Activated B cell treated with CpG ODN at 0.5 μM for 24 hours (primary cell): ENCODE measurements around the gene CNNM2. TPM values are rescaled to one million over a fixed set of nuclear protein-coding genes. Genes with fewer than 3 reads are reported as not detected.

Experiments used
- ATAC-seq: fragments of 200-7000 bp; cut with Tn5 transposase; one replicate; pipeline ENCODE4 v1.10.0; 2021; ENCODE audit warnings: low read depth, mild to moderate bottlenecking, moderate library complexity
- CTCF ChIA-PET: fragments of 350-600 bp; sonication (Branson Sonifier 250); formaldehyde crosslinking; loops from one replicate; lab custom pipeline; 2021; ENCODE audit warnings: antibody characterized with exemption; lab: Charles Lee
- POLR2A ChIA-PET: fragments of 350-600 bp; sonication (Branson Sonifier 250); formaldehyde crosslinking; loops from one replicate; lab custom pipeline; 2021; ENCODE audit warnings: antibody characterized with exemption; lab: Charles Lee
- DNase-seq: peaks from one replicate; pipeline ENCODE4 v3.0.0; 2022
- H3K27ac Mint-ChIP-seq: one replicate; pipeline ENCODE4 v1.8.0; 2020; ENCODE audit warnings: mixed read lengths
- H3K27me3 Mint-ChIP-seq: one replicate; pipeline ENCODE4 v1.8.0; 2021; ENCODE audit warnings: mixed read lengths
- H3K36me3 Mint-ChIP-seq: one replicate; pipeline ENCODE4 v1.8.0; 2021; ENCODE audit warnings: low read depth, mixed read lengths
- H3K4me1 Mint-ChIP-seq: one replicate; pipeline ENCODE4 v1.8.0; 2021; ENCODE audit warnings: mixed read lengths
- H3K4me3 Mint-ChIP-seq: one replicate; pipeline ENCODE4 v1.8.0; 2020; ENCODE audit warnings: mild to moderate bottlenecking, mixed read lengths
- H3K9me3 Mint-ChIP-seq: one replicate; pipeline ENCODE4 v1.8.0; 2020; ENCODE audit warnings: mixed read lengths
- intact Hi-C: fragments of 100-400 bp; cut with micrococcal nuclease; formaldehyde crosslinking; loops from one replicate; pipeline ENCODE4 v1.15.1; 2024
- total RNA-seq: library from RNA; stranded (reverse); gene quantifications from 2 replicates; pipeline ENCODE4 v1.2.3, GENCODE V29; 2022
- TF ChIP-seq, protein P1 (sequence below): fragments of 200-600 bp; IDR thresholded peaks from one replicate; pipeline ENCODE4 v1.8.0; 2022; ENCODE audit warnings: antibody characterized with exemption, mild to moderate bottlenecking

CNNM2 gene
- total RNA-seq, 1 donor from 2014 or later, result 7.3 TPM

- TF ChIP-seq, protein P1, sequence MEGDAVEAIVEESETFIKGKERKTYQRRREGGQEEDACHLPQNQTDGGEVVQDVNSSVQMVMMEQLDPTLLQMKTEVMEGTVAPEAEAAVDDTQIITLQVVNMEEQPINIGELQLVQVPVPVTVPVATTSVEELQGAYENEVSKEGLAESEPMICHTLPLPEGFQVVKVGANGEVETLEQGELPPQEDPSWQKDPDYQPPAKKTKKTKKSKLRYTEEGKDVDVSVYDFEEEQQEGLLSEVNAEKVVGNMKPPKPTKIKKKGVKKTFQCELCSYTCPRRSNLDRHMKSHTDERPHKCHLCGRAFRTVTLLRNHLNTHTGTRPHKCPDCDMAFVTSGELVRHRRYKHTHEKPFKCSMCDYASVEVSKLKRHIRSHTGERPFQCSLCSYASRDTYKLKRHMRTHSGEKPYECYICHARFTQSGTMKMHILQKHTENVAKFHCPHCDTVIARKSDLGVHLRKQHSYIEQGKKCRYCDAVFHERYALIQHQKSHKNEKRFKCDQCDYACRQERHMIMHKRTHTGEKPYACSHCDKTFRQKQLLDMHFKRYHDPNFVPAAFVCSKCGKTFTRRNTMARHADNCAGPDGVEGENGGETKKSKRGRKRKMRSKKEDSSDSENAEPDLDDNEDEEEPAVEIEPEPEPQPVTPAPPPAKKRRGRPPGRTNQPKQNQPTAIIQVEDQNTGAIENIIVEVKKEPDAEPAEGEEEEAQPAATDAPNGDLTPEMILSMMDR, result no peak
- CTCF ChIA-PET, result no interaction called here
- peaks cover 18% of the 10 kb centered on the region for H3K36me3 Mint-ChIP-seq
- H3K9me3 Mint-ChIP-seq, result no peaks in the 10 kb centered on the region
- no peak overlapping the region for H3K27ac Mint-ChIP-seq
- H3K4me3 Mint-ChIP-seq, result no peak overlapping the region
- DNase-seq (no peak), ATAC-seq (no peak)
- intact Hi-C loops, result no loop called here
- peaks cover 2% of the 10 kb centered on the region for H3K4me1 Mint-ChIP-seq
- POLR2A ChIA-PET, result no interaction called here
- H3K27me3 Mint-ChIP-seq, result no peaks in the 10 kb centered on the region
These were observed 202.5 kb downstream of the CNNM2 start for GRCh38 chr10:103120546-103120945.

GRCh38 chr10:103120977-103121735, 203.1 kb downstream of the CNNM2 start:
- no peak overlapping the region for H3K27ac Mint-ChIP-seq
- ChIA-PET POLR2A (no interaction called here), CTCF (no interaction called here)
- TF ChIP-seq, protein P1, result no peak
- ATAC-seq (no peak), DNase-seq (no peak)
- H3K4me3 Mint-ChIP-seq, result no peak overlapping the region
- peaks cover 8% of the 10 kb centered on the region for H3K4me1 Mint-ChIP-seq
- H3K27me3 Mint-ChIP-seq, result no peaks in the 10 kb centered on the region
- H3K9me3 Mint-ChIP-seq, result no peaks in the 10 kb centered on the region
- intact Hi-C loops, result no loop called here
- peaks cover 22% of the 10 kb centered on the region for H3K36me3 Mint-ChIP-seq

GRCh38 chr10:103123282-103124024, 205.4 kb downstream of the CNNM2 start:
- ATAC-seq (no peak), DNase-seq (no peak)
- ChIA-PET CTCF (interaction anchor here (1.1 kb wide), 1 partner anchor 121 kb away, joined by 3 read pairs; no protein-coding TSS in a partner anchor), POLR2A (no interaction called here)
- no peaks in the 10 kb centered on the region for H3K9me3 Mint-ChIP-seq
- TF ChIP-seq, protein P1, result no peak
- H3K4me3 Mint-ChIP-seq, result no peak overlapping the region
- no peak overlapping the region for H3K27ac Mint-ChIP-seq
- intact Hi-C loops, result no loop called here
- no peaks in the 10 kb centered on the region for H3K27me3 Mint-ChIP-seq
- peaks cover 14% of the 10 kb centered on the region for H3K4me1 Mint-ChIP-seq
- peaks cover 25% of the 10 kb centered on the region for H3K36me3 Mint-ChIP-seq

DNA sequence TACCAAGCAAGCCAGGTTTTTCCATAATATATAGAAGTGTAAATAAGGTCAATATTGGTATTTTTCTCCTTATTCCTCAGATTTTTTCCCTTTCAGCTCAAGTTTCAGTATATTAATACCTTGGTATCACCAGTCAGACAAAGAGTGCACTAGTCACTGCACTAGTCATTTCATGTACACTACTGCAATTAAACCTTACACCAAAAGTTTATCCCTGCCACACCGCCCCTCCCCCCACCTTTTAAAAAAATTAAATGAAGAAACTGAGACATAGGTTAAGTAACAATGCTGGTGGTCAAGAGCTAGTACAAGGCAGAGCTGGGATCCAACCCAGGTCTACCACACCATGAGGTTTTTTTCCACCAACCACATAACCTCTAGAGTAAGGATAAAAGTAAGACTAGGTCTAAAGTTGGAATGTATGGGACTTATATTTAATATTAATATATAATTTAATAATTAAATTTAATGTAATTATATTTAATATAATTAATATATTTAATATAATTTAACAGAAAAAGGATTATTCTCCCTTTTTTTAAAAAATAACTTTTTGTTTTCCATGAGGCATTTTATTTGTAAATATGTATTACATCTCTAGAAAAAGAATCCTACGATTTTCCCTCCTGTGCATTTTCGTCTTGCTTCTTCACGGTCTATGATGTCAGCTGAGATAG, 206.5 kb downstream of the CNNM2 start:
- Mint-ChIP-seq H3K4me3 (no peak overlapping the region), H3K36me3 (peaks cover 23% of the 10 kb centered on the region), H3K27me3 (no peaks in the 10 kb centered on the region), H3K27ac (no peak overlapping the region), H3K4me1 (peaks cover 14% of the 10 kb centered on the region), H3K9me3 (no peaks in the 10 kb centered on the region)
- TF ChIP-seq, protein P1, result no peak
- ChIA-PET CTCF (interaction anchor here (1.1 kb wide), 1 partner anchor 120 kb away, joined by 3 read pairs; no protein-coding TSS in a partner anchor), POLR2A (interaction anchor here (0.7 kb wide), 1 partner anchor 69 kb away, joined by 3 read pairs; no protein-coding TSS in a partner anchor)
- DNase-seq (no peak), ATAC-seq (no peak)
- intact Hi-C loops, result no loop called here
